PC-3 (cell line): ENCODE results near the gene ZC3H6.
"Not testable (repeated sequence)": the region's sequence is repeated elsewhere in the genome, so short reads cannot be mapped to it uniquely, and the experiment has no call there.

Experiments used
- EZH2phosphoT487 ChIP-seq: fragments of 300-600 bp; sonication (generic); IDR thresholded peaks from 2 replicates; pipeline ENCODE4 v1.6.1; 2018; ENCODE audit warnings: mild to moderate bottlenecking, antibody characterized with exemption, low read length, borderline replicate concordance
- TF ChIP-seq, protein P1 (sequence below): fragments of 300-600 bp; sonication (generic); conservative IDR thresholded peaks from 2 replicates; pipeline ENCODE4 v1.5.1; 2017; ENCODE audit warnings: antibody characterized with exemption, low read depth, mild to moderate bottlenecking, low read length

DNA sequence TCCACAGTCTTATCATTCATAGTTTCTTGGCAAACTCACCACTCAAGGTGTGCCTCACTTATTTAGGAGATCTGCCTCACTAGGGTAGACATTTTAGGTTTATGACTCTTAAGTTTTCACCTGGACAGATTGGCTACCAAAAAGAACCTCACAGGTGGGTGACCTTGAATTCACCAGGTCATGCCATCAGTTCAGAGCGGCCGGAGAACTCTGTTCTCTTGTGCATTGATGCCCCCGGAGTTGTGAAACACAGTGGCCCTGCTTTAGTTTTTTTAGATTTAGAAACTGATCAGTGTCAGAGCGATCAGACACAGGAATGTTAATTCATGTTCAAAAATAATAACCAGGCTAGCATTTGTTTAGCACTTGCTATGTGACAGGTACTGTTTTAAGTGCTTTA, 6.7 kb downstream of the ZC3H6 start:
- not testable (repeated sequence) for TF ChIP-seq EZH2phosphoT487
- TF ChIP-seq, protein P1, sequence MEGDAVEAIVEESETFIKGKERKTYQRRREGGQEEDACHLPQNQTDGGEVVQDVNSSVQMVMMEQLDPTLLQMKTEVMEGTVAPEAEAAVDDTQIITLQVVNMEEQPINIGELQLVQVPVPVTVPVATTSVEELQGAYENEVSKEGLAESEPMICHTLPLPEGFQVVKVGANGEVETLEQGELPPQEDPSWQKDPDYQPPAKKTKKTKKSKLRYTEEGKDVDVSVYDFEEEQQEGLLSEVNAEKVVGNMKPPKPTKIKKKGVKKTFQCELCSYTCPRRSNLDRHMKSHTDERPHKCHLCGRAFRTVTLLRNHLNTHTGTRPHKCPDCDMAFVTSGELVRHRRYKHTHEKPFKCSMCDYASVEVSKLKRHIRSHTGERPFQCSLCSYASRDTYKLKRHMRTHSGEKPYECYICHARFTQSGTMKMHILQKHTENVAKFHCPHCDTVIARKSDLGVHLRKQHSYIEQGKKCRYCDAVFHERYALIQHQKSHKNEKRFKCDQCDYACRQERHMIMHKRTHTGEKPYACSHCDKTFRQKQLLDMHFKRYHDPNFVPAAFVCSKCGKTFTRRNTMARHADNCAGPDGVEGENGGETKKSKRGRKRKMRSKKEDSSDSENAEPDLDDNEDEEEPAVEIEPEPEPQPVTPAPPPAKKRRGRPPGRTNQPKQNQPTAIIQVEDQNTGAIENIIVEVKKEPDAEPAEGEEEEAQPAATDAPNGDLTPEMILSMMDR: not testable (repeated sequence)
